Karpas-422 (cell line): Measurements from ENCODE around the gene MTA2. TPM values are rescaled to one million over a fixed set of nuclear protein-coding genes. Genes with fewer than 3 reads are reported as not detected.

Experiments
- DNase-seq: peaks from one replicate; pipeline ENCODE4 v3.0.0-alpha.2; 2015
- H2AFZ ChIP-seq: fragments of 200-600 bp; sonication (generic); 2 replicates; pipeline ENCODE4 v1.6.1; 2014; ENCODE audit warnings: antibody characterized with exemption, low read length, mixed read lengths
- H3K27ac ChIP-seq: fragments of 200-600 bp; sonication (generic); 2 replicates; pipeline ENCODE4 v1.5.1; 2014; ENCODE audit warnings: mild to moderate bottlenecking, low read length, moderate library complexity
- H3K27me3 ChIP-seq: fragments of 200-600 bp; sonication (generic); 2 replicates; pipeline ENCODE4 v1.6.1; 2014; ENCODE audit warnings: low read length, mixed read lengths
- H3K36me3 ChIP-seq: fragments of 200-600 bp; sonication (generic); 2 replicates; pipeline ENCODE4 v1.6.1; 2014; ENCODE audit warnings: low read length, mixed read lengths; ENCODE audit not compliant: insufficient read depth
- H3K4me1 ChIP-seq: fragments of 200-600 bp; sonication (generic); 2 replicates; pipeline ENCODE4 v1.6.1; 2014; ENCODE audit warnings: mild to moderate bottlenecking, low read length, mixed read lengths
- H3K4me2 ChIP-seq: fragments of 200-600 bp; sonication (generic); 2 replicates; pipeline ENCODE4 v1.6.1; 2014; ENCODE audit warnings: low read length, low read depth, mild to moderate bottlenecking; ENCODE audit not compliant: poor library complexity, severe bottlenecking
- H3K4me3 ChIP-seq: fragments of 200-600 bp; sonication (generic); 2 replicates; pipeline ENCODE4 v1.5.1; 2014; ENCODE audit warnings: mild to moderate bottlenecking, antibody characterized with exemption, low read length, mixed read lengths
- H3K79me2 ChIP-seq: fragments of 200-600 bp; sonication (generic); 2 replicates; pipeline ENCODE4 v1.6.1; 2014; ENCODE audit warnings: mild to moderate bottlenecking, low read length, mixed read lengths
- H3K9ac ChIP-seq: fragments of 200-600 bp; sonication (generic); 2 replicates; pipeline ENCODE4 v1.6.0; 2014; ENCODE audit warnings: low read length
- H3K9me2 ChIP-seq: fragments of 200-600 bp; sonication (generic), shearing (Covaris generic); replicated peaks from 2 replicates; pipeline ENCODE4 v1.6.0; 2014; ENCODE audit warnings: mild to moderate bottlenecking, low read length, moderate library complexity; ENCODE audit not compliant: insufficient read depth
- H3K9me3 ChIP-seq: fragments of 300-700, 200-600 bp; sonication (generic); 2 replicates; pipeline ENCODE4 v1.6.1; 2014; ENCODE audit warnings: low read length, mixed read lengths
- H4K20me1 ChIP-seq: fragments of 200-600 bp; sonication (generic); 2 replicates; pipeline ENCODE4 v1.6.1; 2014; ENCODE audit warnings: mild to moderate bottlenecking, antibody characterized with exemption, low read length, low read depth; ENCODE audit not compliant: insufficient read depth
- total RNA-seq: library from RNA; depleted of rRNA; stranded (reverse); fragments of >200 nt; shearing (Covaris generic); gene quantifications from 2 replicates; pipeline ENCODE4 v1.2.3, GENCODE V29; 2014; ENCODE audit warnings: low replicate concordance

The MTA2 gene
- total RNA-seq, 1 experiment from 2014 or later = 60.2 TPM

DNA sequence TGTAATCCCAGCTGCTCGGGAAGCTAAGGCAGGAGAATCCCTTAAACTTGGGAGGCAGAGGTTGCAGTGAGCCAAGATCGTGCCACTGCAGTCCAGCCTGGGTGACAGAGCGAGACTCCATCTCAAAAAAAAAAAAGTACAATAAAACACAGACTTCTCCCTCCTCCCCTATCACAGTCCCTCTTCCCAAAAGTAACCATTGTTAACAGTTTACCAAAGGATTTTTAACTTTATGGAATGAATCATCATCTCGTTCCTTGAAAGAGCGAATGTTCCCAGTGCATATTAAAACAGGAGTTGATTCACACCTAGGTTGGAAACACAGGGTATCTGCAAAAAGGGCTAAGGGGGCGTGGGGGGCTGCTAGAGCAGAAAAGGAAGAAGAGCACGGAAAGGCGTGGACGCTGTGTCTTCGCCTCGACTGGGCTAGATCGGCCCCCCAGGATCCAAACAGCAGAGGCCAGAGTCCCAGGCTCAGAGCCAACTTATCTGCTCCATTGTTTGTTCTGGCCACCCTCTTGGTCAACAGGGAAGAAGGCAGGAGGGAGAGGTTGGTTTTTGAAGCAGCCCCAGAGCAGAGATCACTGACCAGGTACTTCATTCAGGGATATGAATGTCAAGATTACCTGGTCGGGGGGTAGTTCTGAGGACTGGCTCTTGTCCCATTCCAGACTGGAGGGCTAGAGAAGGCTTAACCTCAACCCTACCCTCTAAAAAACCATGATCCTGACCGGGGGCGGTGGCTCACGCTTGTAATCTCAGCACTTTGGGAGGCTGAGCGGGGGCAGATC is 52.9 kb downstream of the MTA2 start:
- Histone ChIP-seq H3K27ac (no peak overlapping the region), H3K79me2 (no peaks in the 10 kb centered on the region), H3K27me3 (no peaks in the 10 kb centered on the region), H3K36me3 (no peaks in the 10 kb centered on the region), H4K20me1 (no peaks in the 10 kb centered on the region), H3K9me3 (no peaks in the 10 kb centered on the region), H3K4me2 (no peak overlapping the region), H3K4me1 (peaks cover 17% of the 10 kb centered on the region), H3K4me3 (no peak overlapping the region), H3K9me2 (no peaks in the 10 kb centered on the region), H2AFZ (no peak overlapping the region), H3K9ac (no peak overlapping the region)
- no peak for DNase-seq

GRCh38 chr11:62547691-62548281 is 53.9 kb downstream of the MTA2 start:
- Histone ChIP-seq H3K27ac (no peak overlapping the region), H3K79me2 (no peaks in the 10 kb centered on the region), H3K36me3 (no peaks in the 10 kb centered on the region), H3K4me2 (no peak overlapping the region), H3K9me3 (no peaks in the 10 kb centered on the region), H3K4me3 (no peak overlapping the region), H2AFZ (no peak overlapping the region), H3K9me2 (no peaks in the 10 kb centered on the region), H3K27me3 (no peaks in the 10 kb centered on the region), H3K4me1 (peaks cover 19% of the 10 kb centered on the region), H4K20me1 (no peaks in the 10 kb centered on the region), H3K9ac (no peak overlapping the region)
- DNase-seq = no peak

DNA sequence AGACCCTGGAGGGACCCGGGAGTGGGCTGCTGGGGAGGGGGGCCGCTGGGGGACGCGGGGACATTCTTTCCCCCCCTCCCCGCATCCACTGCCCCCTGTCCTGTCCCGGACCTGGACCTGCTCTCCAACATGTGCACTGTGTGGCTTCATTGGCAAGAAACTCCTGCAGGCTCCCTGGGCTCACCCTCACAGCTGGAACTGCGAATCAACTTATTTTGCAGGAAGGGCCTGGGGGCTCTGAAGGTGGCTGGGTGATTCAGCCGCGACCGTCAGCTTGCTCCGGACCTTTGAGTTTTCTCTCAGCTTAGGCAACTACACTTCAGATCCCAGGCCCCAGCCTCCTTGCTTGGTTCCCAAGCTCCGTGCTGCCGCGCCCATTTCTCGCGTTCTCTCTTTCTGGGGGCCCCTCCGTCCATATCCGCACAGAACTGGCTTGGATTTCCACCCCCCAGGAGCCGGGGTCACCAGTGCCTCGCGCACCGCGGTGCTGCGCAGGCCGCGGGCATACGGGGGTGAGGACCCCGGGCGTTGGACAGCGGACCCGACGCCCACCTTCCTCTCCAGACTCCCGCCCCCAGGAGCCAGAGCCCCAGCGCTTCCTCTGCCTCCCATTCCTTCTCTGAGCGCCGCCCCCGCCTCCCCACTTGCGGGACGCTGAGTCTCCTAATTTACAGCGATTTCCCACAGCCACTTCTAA is 54.6 kb downstream of the MTA2 start:
- no peak for DNase-seq
- Histone ChIP-seq H3K36me3 (no peaks in the 10 kb centered on the region), H3K27me3 (no peaks in the 10 kb centered on the region), H3K4me3 (no peak overlapping the region), H2AFZ (no peak overlapping the region), H3K9ac (no peak overlapping the region), H3K4me2 (no peak overlapping the region), H3K4me1 (peaks cover 12% of the 10 kb centered on the region), H4K20me1 (no peaks in the 10 kb centered on the region), H3K27ac (no peak overlapping the region), H3K9me3 (no peaks in the 10 kb centered on the region), H3K9me2 (no peaks in the 10 kb centered on the region), H3K79me2 (no peaks in the 10 kb centered on the region)

DNA sequence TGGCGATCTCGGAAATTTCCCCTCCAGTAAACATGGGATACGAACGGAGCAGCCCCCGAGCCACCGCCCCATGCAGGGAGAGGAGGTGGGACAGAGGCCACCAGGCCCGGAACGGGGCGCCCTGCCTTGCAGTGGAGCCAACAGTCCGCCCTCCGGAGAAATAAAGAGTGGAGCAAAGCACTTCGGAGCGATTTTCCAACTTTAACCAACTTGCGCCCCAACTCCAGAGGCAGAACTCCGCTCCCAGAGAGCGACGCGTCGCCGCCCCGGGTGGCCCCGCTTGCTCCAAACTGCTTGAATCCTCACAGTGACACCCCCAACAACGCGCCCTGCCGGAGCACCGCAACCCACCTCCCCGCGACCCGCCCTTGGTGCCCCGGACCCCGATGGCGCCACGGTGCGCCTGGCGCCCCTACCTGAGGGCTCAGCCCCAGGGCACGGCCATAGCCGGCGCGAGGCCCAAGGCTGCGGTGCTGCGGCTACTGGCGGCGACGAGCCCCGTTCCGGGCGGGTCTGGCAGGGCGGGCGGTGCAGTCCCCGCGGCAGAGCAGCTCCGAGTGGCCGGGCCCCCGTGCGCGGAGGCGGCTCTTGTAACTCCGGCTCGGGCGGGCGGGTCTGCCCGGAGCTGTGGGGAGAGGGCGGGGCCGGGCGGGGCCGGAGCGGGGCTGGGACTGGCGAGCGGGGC is 55.3 kb downstream of the MTA2 start, which contains the start of gene AHNAK:
Gene AHNAK (minus strand): TSS at position 563 of the 685 bp plus-strand sequence. CDS start 10,708 bp downstream, outside the sequence.
- H3K36me3 ChIP-seq = no peaks in the 10 kb centered on the region
- no peaks in the 10 kb centered on the region for H3K9me3 ChIP-seq
- no peak for DNase-seq
- H2AFZ ChIP-seq = no peak within 1 kb of the TSS
- H3K4me3 ChIP-seq = no peak within 1 kb of the TSS
- H3K4me1 ChIP-seq = peaks cover 8% of the 10 kb centered on the region
- no peaks in the 10 kb centered on the region for H3K27me3 ChIP-seq
- H3K9me2 ChIP-seq = no peaks in the 10 kb centered on the region
- H3K27ac ChIP-seq = no peak within 1 kb of the TSS
- no peak within 1 kb of the TSS for H3K4me2 ChIP-seq
- no peaks in the 10 kb centered on the region for H4K20me1 ChIP-seq
- H3K9ac ChIP-seq = no peak within 1 kb of the TSS
- H3K79me2 ChIP-seq = no peaks in the 10 kb centered on the region

DNA sequence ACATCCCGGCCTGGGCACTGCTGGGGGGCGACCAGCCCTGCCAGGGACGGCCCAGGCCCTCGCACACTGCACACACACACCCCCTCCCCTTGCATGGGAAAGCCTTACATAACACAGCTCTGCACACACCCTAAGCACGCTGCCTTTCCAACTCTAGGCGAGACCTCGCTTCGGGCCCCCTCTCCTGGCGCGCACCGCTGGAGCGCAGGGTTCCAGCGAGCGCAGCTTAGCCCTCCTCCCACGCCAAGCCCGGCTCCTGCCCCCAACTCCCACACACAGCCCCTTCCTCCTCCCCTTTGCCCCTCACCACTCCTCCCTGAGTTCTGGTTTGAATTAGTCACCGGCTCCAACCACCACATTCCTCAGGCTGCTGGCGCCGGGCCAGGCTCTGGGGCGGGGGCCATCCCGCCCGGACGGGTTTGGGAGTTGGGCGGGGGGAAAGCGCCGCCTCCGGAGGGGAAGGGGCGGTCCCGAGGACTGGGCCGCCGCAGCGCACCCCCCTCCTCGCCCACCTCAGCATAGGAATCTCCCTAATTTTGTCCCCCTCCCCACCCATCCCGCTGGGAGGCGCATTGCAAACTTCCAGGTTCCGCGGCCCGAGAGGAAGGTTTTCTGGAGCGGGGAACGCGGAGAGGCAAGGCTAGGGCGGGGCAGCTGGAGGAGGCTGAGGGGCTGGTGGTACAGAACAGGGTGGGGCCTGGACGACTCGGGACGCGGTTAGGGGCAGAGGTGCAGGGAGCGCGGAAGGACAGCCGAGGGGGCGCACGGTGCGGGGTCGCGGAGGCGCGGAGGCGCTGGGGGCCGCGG is 56.0 kb downstream of the MTA2 start:
- no peak for DNase-seq
- no peaks in the 10 kb centered on the region for H3K79me2 ChIP-seq
- H3K27ac ChIP-seq = no peak overlapping the region
- no peak overlapping the region for H3K4me3 ChIP-seq
- no peaks in the 10 kb centered on the region for H4K20me1 ChIP-seq
- peaks cover 15% of the 10 kb centered on the region for H3K4me1 ChIP-seq
- H3K4me2 ChIP-seq = no peak overlapping the region
- no peak overlapping the region for H3K9ac ChIP-seq
- H3K27me3 ChIP-seq = no peaks in the 10 kb centered on the region
- no peaks in the 10 kb centered on the region for H3K9me2 ChIP-seq
- H2AFZ ChIP-seq = no peak overlapping the region
- no peaks in the 10 kb centered on the region for H3K9me3 ChIP-seq
- H3K36me3 ChIP-seq = no peaks in the 10 kb centered on the region

GRCh38 chr11:62544581-62545436 is 56.9 kb downstream of the MTA2 start:
- H3K36me3 ChIP-seq = no peaks in the 10 kb centered on the region
- H3K4me2 ChIP-seq = no peak overlapping the region
- H3K4me1 ChIP-seq = peaks cover 15% of the 10 kb centered on the region
- no peaks in the 10 kb centered on the region for H3K9me3 ChIP-seq
- H3K4me3 ChIP-seq = no peak overlapping the region
- no peak overlapping the region for H3K9ac ChIP-seq
- no peaks in the 10 kb centered on the region for H3K79me2 ChIP-seq
- H3K27me3 ChIP-seq = no peaks in the 10 kb centered on the region
- no peak for DNase-seq
- no peak overlapping the region for H2AFZ ChIP-seq
- no peaks in the 10 kb centered on the region for H4K20me1 ChIP-seq
- no peak overlapping the region for H3K27ac ChIP-seq
- no peaks in the 10 kb centered on the region for H3K9me2 ChIP-seq
